ENCODE data around the gene C15orf62. TPM values are rescaled to one million over a fixed set of nuclear protein-coding genes. Genes with fewer than 3 reads are reported as not detected.

C15orf62 gene
- total RNA-seq, 1 donor from 2014 or later, result 1.8 TPM

GRCh38 chr15:40819048-40819447 is 49.3 kb downstream of the C15orf62 start:
- TF ChIP-seq CTCF (IDR thresholded peaks at IDR 0.05; ENCODE audit: insufficient read depth, low read length, severe bottlenecking), result no peak
- DNase-seq (ENCODE audit: low read depth), result no peak
- no peaks in the 10 kb centered on the region for H3K27me3 ChIP-seq (ENCODE audit: control insufficient read depth, insufficient read depth, low read length)
- peaks cover under 1% of the 10 kb centered on the region for H3K36me3 ChIP-seq (ENCODE audit: control insufficient read depth, insufficient read depth, low read length)
- no peak overlapping the region for H3K4me3 ChIP-seq (ENCODE audit: low read depth, low read length)
- FAIRE-seq, result no peak

GRCh38 chr15:40821195-40821594 is 51.4 kb downstream of the C15orf62 start:
- no peak for DNase-seq (ENCODE audit: low read depth)
- no peak for FAIRE-seq
- H3K27me3 ChIP-seq (ENCODE audit: control insufficient read depth, insufficient read depth, low read length), result no peaks in the 10 kb centered on the region
- no peaks in the 10 kb centered on the region for H3K36me3 ChIP-seq (ENCODE audit: control insufficient read depth, insufficient read depth, low read length)
- no peak overlapping the region for H3K4me3 ChIP-seq (ENCODE audit: low read depth, low read length)
- TF ChIP-seq CTCF (IDR thresholded peaks at IDR 0.05; ENCODE audit: insufficient read depth, low read length, severe bottlenecking), result no peak

Other genes starting within 250 kb of the C15orf62 start
- gene CCDC32, start 204.9 kb upstream of the C15orf62 start, total RNA-seq, result 9.3 and 16.3 TPM in 2 replicates
- gene RPUSD2, start 200.7 kb upstream of the C15orf62 start, total RNA-seq, result 14.7 and 18.4 TPM in 2 replicates
- gene KNL1, start 175.7 kb upstream of the C15orf62 start, total RNA-seq, result 0.53 and 1.0 TPM in 2 replicates
- gene RAD51, start 74.8 kb upstream of the C15orf62 start, total RNA-seq, result 0.53 and 0.64 TPM in 2 replicates
- 15.0 and 20.1 TPM in 2 replicates for gene RMDN3, start 14.7 kb upstream of the C15orf62 start, total RNA-seq
- gene GCHFR, start 5.9 kb upstream of the C15orf62 start, total RNA-seq, result 12.4 and 13.8 TPM in 2 replicates
- 30.3 and 34.0 TPM in 2 replicates for gene ZFYVE19, start 37.1 kb downstream of the C15orf62 start, total RNA-seq
- 21.1 and 30.7 TPM in 2 replicates for gene DNAJC17, start 37.5 kb downstream of the C15orf62 start, total RNA-seq
- gene PPP1R14D, start 58.7 kb downstream of the C15orf62 start, total RNA-seq, result not detected in 2 replicates
- 145 and 191 TPM in 2 replicates for gene SPINT1, start 74.1 kb downstream of the C15orf62 start, total RNA-seq
- gene RHOV, start 104.3 kb downstream of the C15orf62 start, total RNA-seq, result 7.1 and 38.7 TPM in 2 replicates
- gene VPS18, start 124.5 kb downstream of the C15orf62 start, total RNA-seq, result 26.3 and 30.6 TPM in 2 replicates
- 0.13 TPM in 1 of 2 replicates, not detected in the other for gene DLL4, start 159.4 kb downstream of the C15orf62 start, total RNA-seq
- 24.7 and 59.8 TPM in 2 replicates for gene CHAC1, start 183.5 kb downstream of the C15orf62 start, total RNA-seq